ENCODE measurements around the gene ARFGAP2.

GRCh38 chr11:47147250-47147649 is 29.4 kb downstream of the ARFGAP2 start:
- TF ChIP-seq POLR2A (IDR thresholded peaks at IDR 0.05; ENCODE audit: low read depth) (no peak), CTCF (IDR thresholded peaks at IDR 0.05) (no peak), POLR2AphosphoS5 (IDR thresholded peaks at IDR 0.05) (no peak), EP300 (IDR thresholded peaks at IDR 0.05) (no peak)
